ENCODE measurements around the gene GP1BB.

GRCh38 chr22:19729507-19729906 is 6.2 kb downstream of the GP1BB start:
- TF ChIP-seq CTCF (IDR thresholded peaks at IDR 0.05) = no peak
- TF ChIP-seq FOXK1 (CRISPR knock-in tag; IDR thresholded peaks at IDR 0.05) = no peak

Measured in WTC11 (cell line).